NCI-H2196 (cell line): ENCODE data around the gene E2F3.
"Not testable (repeated sequence)": the region's sequence is repeated elsewhere in the genome, so short reads cannot be mapped to it uniquely, and the experiment has no call there.

Experiments
- DNase-seq: peaks from one replicate; lab custom pipeline; 2025; ENCODE audit not compliant: unreplicated experiment; lab: John Stamatoyannopoulos, UW

The E2F3 gene

DNA sequence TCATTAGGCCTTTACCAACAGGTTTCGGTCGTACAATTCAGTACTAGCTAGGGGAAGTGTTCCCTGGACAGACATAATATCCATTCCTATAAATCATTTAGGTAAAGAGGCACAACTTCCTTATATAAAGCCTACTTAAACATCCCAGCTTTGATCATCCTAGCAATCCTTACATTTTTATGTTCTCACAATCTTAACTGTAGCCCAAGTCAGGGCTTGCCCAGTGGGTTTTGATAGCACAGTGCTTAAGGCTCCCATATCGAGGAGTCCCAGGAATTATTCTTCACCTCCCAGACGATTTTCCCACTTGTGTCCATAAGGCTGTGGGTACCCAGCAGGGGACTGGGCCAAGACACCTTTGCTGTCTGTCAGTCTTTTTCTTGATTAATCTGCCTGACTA is 63.2 kb downstream of the E2F3 start:
- DNase-seq, result no peak

DNA sequence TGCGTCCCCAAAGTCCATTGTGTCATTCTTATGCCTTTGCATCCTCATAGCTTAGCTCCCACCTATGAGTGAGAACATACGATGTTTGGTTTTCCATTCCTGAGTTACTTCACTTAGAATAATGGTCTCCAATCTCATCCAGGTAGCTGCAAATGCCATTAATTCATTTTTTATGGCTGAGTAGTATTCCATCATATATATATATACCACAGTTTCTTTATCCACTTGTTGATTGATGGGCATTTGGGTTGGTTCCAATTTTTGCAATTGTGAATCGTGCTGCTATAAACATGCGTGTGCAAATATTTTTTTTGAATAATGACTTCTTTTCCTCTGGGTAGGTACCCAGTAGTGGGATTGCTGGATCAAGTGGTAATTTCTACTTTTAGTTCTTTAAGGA is 63.9 kb downstream of the E2F3 start:
- not testable (repeated sequence) for DNase-seq

DNA sequence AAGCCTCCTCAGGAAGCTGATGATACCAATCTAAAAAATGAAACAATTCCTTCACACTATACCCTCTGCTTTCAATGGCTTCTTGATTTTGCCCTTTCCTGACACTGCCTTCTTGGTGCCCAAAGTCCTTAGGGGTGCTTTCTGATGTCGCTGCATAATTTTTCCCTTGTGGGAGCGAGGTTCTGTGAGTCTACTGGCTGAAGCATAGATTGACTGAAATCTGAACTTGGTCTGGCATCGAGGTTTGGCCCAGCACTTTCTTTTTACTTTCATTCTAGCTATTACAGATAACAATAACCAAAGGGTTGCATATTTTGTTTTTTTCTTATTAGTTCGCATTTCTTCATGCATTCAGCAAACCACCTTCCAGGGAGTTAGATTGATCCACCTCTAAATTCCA is 65.8 kb downstream of the E2F3 start:
- DNase-seq, result no peak

DNA sequence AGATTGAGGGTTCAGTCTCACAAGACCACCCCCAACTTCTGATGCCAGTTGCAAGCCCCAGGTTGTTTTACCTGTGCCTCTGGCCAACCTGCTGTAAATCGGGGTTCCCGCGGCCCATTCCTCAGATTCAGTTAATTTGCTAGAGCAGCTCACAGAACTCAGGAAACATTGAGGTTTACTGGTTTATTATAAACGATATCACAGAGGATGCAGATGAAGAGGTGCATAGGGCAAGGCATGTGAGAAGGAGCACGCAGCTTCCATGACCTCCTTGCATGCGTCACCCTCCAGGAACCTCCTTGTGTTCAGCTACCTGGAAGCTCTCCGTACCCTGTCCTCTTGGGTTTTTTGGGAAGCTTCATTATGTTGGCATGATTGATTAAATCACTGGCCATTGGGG is 66.5 kb downstream of the E2F3 start:
- no peak for DNase-seq

DNA sequence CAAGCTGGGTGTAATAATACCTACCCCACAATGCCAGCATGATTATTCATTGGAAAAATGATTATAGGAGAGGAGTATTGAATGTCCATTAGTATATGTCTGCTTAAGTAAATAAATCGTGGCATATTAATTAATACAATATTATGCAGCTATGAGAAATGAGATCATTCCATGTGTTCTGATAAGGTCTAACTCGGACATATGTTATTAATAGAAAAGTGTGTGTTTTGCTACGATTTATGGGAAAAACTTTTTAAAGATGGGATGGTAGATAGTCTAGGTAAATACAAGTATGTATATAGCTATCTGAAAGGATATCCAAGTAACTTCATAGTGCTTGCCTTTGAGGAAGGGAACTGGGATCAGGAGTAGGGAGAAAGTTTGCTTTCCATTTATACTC is 71.1 kb downstream of the E2F3 start:
- no peak for DNase-seq

DNA sequence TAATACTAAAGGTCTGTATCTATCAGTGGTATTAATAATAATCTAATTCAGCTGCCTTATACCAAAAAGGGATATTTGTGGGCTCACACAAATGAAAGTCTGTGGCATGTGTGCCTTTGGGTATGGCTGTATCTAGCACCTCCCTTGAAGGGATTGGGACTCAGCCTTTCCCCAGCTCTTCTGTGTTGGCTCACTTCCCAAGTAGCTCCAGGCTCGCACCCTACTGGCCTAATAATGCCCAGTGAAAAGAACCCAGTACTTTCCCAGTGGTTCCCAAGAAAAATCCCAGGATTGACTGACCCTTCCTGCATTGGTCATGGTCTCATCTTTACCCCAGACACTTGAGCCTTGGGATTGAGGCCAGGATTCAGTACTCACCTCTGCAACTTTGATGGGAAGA is 71.8 kb downstream of the E2F3 start:
- no peak for DNase-seq

DNA sequence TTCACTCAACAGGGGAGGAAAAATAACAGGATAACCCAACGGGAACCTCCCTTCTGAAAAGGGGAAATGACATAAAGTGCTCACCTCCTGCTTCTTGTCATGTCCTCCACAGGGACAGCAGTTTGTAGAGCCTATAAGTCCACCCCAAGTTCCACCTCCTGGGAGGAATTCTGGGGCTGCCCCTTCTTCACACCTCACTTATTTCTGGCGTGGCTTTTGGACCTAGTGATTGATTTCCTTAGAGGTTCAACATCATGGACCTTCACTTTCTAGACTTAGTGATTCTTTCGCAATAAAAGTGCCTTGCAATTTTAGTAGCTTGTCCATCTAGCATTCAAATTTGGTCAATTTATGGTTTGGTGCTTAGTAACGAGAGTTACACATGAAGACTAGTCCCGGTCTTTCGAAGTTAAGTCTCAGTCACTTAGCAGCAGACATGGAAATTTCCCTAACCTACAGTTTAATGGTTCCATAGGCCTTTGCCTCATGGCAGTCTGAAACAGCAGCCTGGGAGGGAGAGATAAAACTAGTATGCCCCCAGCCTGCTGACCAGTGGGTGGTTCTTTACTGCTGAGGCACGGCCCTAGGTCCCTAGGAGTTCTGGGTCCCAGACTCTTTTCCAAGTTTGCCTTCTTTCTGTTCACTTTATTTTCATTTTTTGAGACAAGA is 73.3 kb downstream of the E2F3 start:
- no peak for DNase-seq

DNA sequence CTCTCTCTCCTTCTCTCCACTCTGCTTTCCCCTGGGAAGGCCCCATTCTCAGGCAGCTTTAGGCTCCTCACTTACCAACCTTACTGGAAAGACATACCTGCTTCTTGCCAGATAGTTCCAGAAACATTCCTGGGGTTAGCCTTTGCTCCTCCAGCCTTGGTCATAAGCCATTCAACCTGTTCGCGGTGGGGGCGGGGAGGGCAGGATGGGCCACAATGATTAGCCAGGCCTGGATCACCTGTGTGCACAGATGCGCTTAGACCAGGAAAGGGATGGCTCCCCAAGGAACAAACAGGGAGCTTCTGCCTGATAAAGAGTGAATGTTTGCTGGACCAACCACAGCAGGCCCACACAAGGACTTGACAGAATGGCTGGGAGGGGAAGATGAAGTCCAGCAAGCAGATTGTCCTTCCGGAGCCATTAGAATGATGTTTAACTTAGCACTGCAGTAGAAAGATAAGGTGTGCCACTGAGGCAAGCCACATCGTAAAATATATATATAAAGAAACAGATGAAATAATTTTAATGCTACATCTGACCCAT is 74.9 kb downstream of the E2F3 start:
- no peak for DNase-seq

DNA sequence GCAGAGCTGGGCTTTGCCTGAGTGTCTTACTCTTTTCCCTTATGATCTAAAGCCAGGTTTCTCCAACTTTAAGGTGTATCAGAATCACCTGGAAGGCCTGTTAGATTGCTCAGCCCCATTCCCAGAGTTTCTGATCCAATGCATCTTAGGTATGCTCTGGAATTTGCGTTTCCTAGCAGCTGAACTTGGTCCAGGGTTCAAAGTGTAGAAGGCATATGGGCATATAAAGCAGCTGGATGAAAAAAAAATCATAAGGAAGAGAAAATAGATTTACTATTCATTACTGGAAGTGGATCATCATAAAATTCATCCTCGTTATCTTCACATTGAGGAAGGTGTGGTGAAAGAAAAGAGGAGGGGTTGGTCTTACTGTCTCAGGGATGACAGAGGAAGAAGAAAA is 75.8 kb downstream of the E2F3 start:
- DNase-seq, result no peak

DNA sequence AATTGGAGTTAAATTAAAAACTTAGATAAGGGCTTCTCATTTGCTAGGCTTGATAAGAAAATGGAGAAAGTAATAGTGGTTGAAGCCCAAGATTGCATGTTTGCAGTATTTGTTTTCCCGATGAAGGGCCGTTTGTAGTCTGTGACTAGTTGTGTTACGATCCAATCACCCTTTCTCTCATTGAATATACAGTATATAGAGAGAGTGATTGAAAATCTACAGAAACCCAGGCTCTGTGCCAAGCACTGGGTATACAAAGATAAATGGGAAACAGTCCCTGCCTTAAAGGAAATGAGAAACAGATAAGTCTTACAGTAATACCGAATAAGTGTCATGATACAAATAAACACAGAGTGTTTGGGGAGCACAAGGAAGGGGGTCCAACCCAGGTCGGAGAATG is 77.4 kb downstream of the E2F3 start:
- DNase-seq, result no peak

DNA sequence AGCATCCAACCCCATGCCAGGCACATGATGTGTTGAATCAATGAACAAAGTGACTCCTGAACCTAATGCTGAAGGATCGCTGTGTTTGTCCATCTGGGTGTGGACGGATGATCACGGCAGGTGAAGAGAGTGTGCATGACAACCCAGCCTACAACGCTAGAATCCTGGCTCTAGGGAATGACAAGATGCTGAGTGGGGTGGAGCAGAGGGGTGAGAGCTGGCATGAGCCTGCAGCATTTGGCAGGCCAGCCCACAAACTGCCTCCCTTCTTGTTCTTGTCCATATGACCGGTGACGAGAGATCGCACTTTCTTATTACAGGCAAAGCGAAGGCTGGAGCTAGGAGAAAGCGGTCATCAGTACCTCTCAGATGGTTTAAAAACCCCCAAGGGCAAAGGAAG is 77.8 kb downstream of the E2F3 start:
- no peak for DNase-seq

DNA sequence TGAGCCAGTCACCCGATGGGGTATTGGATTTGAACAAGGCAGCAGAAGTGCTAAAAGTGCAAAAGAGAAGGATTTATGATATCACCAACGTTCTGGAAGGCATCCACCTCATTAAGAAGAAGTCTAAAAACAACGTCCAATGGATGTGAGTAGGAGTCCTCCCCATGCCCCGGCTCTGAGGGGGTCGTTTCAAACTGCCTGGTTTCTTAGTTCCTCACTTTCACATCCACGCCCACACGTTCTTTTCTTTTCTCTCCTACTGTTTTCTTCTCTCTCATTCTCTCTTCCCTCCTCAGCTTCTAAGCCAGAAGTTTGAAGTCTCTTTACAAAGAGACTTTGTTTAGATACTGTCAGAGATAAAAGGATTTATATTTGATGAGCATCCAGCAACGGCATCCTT is 79.6 kb downstream of the E2F3 start:
- no peak for DNase-seq

DNA sequence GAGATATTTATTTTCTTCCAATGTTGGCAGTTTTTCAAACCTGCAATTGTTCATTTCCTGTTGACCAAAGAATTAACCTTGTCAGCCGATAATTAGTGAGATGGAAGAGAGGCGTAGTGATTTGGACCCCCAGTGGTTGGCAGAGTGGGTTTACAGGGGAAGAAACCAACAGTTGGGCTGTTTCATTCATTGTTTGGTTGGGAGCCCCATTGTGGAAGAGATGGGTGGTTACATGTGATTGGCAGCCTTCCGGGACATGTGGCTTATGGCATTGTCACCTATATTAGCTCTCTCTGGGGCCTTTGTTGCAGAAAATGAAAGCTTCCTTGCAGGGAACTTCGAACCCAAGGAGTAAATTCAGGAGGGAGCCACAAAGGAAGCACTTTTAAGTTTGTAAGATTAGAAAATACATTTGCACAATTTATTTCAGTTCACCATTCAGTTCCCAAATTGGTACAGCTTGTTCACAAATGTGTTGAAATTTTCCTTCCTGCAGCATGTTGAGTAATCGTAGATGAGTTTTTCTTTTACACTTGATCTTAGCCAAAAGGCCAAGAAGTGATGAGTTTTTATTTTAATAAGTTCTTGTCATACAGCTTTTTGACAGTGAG is 82.3 kb downstream of the E2F3 start:
- no peak for DNase-seq

DNA sequence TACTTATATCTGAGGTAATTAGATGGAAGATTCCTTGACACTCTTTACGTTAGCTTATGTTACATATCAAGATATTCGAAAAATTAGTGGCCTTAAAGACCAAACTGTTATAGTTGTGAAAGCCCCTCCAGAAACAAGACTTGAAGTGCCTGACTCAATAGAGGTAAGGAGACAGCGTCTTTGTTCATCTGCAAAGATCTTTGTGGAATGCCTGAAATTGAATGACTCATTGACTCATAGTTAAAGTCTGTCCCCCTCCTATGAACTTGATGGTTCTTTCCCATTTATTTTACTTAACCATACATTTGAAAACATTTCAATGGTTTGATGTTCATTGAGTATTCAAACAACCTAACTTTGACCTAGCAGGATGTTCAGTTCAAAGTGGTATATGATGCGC is 85.0 kb downstream of the E2F3 start:
- DNase-seq, result no peak

DNA sequence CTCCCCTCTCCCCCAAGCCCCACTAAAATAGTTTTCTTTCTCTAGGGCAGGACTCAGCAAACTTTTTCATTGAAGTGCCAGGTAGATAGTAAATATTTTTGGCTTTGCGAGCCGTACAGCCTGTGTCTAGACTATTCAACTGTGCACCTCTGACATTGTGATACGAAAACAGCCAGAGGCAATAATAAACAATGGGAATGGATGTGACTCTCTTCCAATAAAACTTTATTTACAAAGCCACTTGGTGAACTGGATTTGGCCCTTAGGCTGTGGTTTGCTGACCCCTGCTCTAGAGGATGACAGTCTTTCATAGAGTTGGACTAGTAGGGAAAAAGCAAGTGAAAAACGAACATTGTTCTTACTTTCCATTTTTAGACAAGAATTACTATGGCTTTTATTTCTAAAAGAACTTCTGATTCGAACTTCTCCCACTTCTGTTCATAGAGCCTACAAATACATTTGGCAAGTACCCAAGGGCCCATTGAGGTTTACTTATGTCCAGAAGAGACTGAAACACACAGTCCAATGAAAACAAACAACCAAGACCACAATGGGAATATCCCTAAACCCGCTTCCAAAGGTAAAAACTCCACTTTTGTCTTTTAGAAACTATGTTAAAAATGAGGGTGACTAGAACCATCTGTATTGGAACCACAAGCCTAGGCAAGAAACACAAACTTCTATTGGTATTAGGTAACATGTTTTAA is 86.1 kb downstream of the E2F3 start:
- DNase-seq, result no peak

DNA sequence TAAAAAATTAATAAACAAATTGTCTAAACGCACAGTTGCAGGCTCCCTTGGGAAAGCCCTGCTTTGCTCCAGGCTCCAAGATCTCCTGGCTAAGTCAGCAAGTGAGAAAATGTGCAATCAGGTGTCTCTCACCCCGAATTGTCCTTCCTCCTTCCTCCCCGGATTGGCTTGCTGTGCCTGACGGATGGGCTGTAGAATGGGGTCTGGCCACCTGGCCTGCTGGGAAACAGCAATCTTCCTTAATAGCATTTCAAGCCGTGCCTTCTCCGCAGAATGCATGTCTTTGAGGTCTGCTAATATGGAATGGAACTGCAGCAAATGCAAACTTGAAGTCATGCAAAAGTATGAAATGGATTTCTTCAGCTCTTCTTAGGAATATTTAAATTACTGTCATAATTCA is 88.9 kb downstream of the E2F3 start:
- no peak for DNase-seq

DNA sequence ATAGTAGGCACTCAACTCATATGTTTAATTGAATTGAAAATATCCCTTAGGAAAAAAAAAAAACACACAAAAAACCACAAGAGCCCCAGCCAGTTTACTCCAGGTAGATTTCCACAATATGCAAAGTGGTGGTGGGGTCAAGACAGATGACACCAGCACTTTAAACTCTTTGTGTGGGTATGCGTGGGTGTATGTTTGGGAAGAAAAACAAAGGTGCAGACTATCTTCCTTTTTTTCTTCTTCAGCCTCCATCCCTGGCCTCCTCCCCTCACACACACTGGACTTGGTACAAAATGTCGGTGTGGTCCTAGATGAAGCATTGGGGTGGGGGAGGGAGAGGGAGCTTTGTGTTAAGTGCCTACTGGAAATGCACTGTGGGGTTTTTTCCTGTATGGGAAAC is 90.4 kb downstream of the E2F3 start:
- DNase-seq, result no peak

DNA sequence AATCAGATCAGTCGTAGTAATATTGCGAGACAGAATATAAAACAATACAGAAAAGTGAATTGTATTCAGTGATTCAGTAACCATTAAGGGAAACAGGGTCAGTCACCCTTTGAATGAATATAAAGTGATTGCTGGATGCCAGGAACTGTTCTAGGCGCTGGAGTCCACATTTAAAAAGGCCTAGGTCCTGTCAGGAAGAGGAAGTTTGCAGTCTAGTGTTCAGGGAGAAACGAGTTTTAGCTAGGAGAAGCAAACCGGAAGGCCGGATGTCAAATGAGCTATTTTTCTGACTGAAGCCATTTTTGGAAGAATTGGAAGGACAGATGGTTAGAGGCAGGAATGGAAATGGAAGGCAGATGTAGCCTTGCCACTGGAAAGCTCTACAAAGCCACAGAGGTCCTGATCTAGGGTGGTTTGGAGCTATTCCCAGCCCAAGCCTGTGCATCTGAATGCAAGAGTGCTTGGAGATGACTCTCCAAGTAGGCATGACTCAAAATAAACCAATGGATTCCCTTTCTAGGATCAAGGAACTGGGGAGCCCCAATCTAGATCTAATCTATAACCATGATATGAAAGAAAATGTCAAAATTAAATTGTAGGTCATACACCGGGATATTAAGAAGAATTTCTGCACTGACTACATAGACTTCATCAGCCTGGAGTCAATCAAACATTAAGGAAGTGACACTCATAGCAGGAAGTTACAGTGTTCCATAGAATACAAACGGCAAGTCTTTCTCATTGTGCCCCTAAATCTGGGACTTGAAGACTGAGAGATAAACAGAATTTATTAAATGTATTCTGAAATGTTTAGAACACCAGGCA is 95.7 kb downstream of the E2F3 start:
- DNase-seq, result no peak

DNA sequence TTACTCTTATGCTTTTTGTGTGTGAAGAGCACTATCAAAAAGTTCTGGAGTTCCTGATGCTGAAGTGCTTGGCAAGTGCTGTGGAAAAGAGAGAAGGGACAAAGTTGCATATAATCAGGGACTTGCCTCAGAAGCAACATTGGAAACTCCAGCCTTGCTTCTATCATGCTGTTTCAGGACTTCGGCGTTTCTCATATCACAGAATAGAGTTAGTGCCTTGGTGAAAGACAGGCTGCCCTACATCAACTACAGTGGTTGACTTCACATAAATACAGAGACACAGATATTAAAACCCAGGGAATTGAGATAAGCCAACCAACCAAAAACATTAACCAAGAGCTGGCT is 96.3 kb downstream of the E2F3 start:
- no peak for DNase-seq

DNA sequence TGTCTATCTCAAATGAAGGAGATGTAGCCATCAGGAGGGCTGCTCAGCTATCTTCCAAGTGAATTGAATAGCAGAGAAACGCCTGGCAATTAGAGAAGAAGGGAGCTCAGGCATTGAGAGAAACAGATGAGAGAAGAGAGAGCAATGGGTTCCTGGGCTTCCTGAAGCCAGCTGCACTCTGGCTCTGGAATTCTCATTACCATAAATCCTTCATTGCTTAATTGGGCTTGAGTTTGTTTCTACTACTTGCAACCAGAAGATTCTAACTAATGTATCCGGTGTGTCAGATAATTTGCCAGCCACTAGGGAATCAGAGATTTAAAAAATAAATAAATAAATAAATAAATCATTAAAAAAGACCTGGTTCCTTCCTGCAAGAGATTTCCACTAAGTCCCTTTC is 107.5 kb downstream of the E2F3 start:
- no peak for DNase-seq

DNA sequence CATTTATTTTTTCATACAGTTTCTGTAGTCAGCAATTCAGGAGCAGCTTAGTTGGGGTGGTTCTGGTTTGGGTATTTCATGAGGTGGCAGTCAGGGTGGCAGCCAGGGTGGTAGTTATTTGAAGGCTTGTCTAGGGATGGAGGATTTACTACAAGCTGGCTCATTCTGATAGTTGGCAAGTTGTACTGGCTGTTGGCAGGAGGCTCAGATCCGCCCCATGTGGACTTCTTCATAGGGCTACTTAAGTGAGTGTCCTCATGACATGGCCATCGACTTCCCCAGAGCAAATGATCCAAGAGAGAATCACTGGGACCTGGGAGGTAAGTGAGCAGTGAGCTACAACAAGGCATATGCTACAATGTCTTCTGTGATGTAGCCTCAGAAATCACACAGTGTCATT is 110.2 kb downstream of the E2F3 start:
- no peak for DNase-seq

DNA sequence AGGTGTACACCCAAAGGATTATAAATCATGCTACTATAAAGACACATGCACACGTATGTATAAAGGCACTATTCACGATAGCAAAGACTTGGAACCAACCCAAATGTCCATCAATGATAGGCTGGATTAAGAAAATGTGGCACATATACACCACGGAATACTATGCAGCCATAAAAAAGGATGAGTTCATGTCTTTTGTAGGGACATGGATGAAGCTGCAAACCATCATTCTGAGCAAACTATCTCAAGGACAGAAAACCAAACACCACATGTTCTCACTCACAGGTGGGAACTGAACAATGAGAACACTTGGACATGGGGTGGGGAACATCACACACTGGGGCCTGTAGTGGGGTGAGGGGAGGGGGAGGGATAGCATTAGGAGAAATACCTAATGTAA is 123.5 kb downstream of the E2F3 start:
- DNase-seq, result not testable (repeated sequence)
